Measurements from ENCODE around the gene TMEM171. TPM values are rescaled to one million over a fixed set of nuclear protein-coding genes. Genes with fewer than 3 reads are reported as not detected.

TMEM171 gene
- total and polyA plus RNA-seq, 9 of the 15 experiments (the other 6 are each of a cell fraction or from before 2014, with no cell fraction given), result 0.08 TPM; not detected in 8

GRCh38 chr5:73097740-73098139, 22.6 kb upstream of the TMEM171 start:
- Histone ChIP-seq H4K20me1 (replicated peaks; ENCODE audit: control insufficient read depth, insufficient read depth, low read length) (no peaks in the 10 kb centered on the region), H3K4me1 (replicated peaks in 1 of 2; ENCODE audit: control insufficient read depth in 2 of 2, insufficient read depth in 2 of 2, low read length in 2 of 2) (peaks cover 0 to 4% of the 10 kb centered on the region in 2 experiments; a peak in 2 of 5 replicates), H3K9me3 (replicated peaks; ENCODE audit: control insufficient read depth, insufficient read depth, low read depth, low read length) (no peaks in the 10 kb centered on the region), H3K9ac (ENCODE audit: insufficient read depth in 1 of 2, low read depth in 2 of 2, low read length in 2 of 2) (no peak overlapping the region), H3K27me3 (ENCODE audit: control insufficient read depth in 2 of 2, insufficient read depth in 2 of 2, low read length in 2 of 2) (no peaks in the 10 kb centered on the region), H3K4me2 (ENCODE audit: insufficient read depth, low read length) (no peak overlapping the region), H3K36me3 (ENCODE audit: control insufficient read depth, insufficient read depth, low read length) (no peaks in the 10 kb centered on the region), H3K79me2 (ENCODE audit: control insufficient read depth, insufficient read depth, low read length) (no peaks in the 10 kb centered on the region), H3K4me3 (no peak overlapping the region), H3K9me1 (ENCODE audit: control insufficient read depth, insufficient read depth, low read length) (no peaks in the 10 kb centered on the region), H3K27ac (ENCODE audit: extremely low read depth, low read depth, low read length) (no peak overlapping the region), H2AFZ (ENCODE audit: low read depth, low read length) (no peak overlapping the region)
- in situ Hi-C loops (cut with MboI) (no loop called here), intact Hi-C loops (cut with micrococcal nuclease) (no loop called here)
- DNase-seq (ENCODE audit: extremely low read depth in 1 of 4, low spot score in 3 of 4) (no peak), ATAC-seq (no peak), FAIRE-seq (no peak)
- POLR2A ChIA-PET, result interaction anchor here (2.0 kb wide), 1 partner anchor 17 kb away, joined by 7 read pairs; no protein-coding TSS in a partner anchor
- 3% methylated on average over 2 of the region's 2 CpGs for WGBS (ENCODE audit: insufficient coverage, low coverage, missing lambda C conversion rate)
- CTCF ChIA-PET (ENCODE audit: low intra/inter-chr PET ratio), result no interaction called here
- no TSS peak for BruUV-seq (replicated peaks)
- TF ChIP-seq POLR2AphosphoS2 (IDR thresholded peaks at IDR 0.05; ENCODE audit: low read length) (no peak), ZFP1 (CRISPR knock-in tag; IDR thresholded peaks at IDR 0.05) (no peak), KDM1A (IDR thresholded peaks at IDR 0.05) (no peak), SIN3B (IDR thresholded peaks at IDR 0.05; ENCODE audit: low read depth) (no peak), RBM25 (IDR thresholded peaks at IDR 0.05; ENCODE audit: low read depth, low read length, severe bottlenecking) (peak; percentile 69), HDAC8 (tag; IDR thresholded peaks at IDR 0.05) (no peak), CCAR2 (IDR thresholded peaks at IDR 0.05; ENCODE audit: low read depth, low read length) (no peak), REST (IDR thresholded peaks at IDR 0.05; ENCODE audit: borderline replicate concordance) (no peak), REST (CRISPR knock-in tag; IDR thresholded peaks at IDR 0.05; ENCODE audit: low read depth) (no peak)
- TF ChIP-seq, protein P1, sequence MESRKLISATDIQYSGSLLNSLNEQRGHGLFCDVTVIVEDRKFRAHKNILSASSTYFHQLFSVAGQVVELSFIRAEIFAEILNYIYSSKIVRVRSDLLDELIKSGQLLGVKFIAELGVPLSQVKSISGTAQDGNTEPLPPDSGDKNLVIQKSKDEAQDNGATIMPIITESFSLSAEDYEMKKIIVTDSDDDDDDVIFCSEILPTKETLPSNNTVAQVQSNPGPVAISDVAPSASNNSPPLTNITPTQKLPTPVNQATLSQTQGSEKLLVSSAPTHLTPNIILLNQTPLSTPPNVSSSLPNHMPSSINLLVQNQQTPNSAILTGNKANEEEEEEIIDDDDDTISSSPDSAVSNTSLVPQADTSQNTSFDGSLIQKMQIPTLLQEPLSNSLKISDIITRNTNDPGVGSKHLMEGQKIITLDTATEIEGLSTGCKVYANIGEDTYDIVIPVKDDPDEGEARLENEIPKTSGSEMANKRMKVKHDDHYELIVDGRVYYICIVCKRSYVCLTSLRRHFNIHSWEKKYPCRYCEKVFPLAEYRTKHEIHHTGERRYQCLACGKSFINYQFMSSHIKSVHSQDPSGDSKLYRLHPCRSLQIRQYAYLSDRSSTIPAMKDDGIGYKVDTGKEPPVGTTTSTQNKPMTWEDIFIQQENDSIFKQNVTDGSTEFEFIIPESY (CRISPR knock-in tag; IDR thresholded peaks at IDR 0.05), result no peak
